ENCODE data around the gene TAF6L.

DNA sequence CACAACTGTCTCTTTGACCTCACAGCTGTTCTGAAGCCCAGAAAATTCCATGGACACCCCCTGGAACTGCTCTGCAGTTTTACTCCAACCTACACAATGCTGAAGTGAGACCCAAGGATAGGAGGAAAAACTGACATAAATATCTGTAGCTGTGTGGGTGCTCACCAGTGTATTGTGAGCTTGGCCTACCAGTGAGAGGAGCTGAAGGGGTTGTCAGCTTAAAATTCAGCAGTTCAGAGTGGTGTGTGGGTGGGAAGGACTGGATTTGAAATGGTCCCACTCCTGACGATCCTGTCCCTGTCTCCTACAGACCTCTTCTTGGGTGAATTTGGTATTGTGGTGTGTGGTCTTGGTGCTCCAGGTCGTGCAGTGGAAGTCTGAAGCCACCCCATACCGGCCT, 18.4 kb downstream of the TAF6L start:
- TF ChIP-seq CTCF (IDR thresholded peaks at IDR 0.05) (no peak), EZH2 (IDR thresholded peaks at IDR 0.05; ENCODE audit: borderline replicate concordance, insufficient read depth, low read depth, low read length, poor library complexity, severe bottlenecking) (no peak)

Measured in B cell (primary cell).